GM06990 (cell line): ENCODE results near the gene VWA8.

Experiments used
- DNase-seq: peaks from one replicate; pipeline ENCODE4 v3.0.0-alpha.2; 2011; ENCODE audit not compliant: insufficient read length; ENCODE audit errors: extremely low read depth
- H3K27me3 ChIP-seq: replicated peaks from 2 replicates; pipeline ENCODE4 v1.6.0; 2011; ENCODE audit warnings: low read length; ENCODE audit not compliant: control insufficient read depth, insufficient read depth
- H3K36me3 ChIP-seq: 2 replicates; pipeline ENCODE4 v1.5.1; 2011; ENCODE audit warnings: low read length; ENCODE audit not compliant: control insufficient read depth, insufficient read depth
- H3K4me3 ChIP-seq: replicated peaks from 2 replicates; pipeline ENCODE4 v1.5.1; 2011; ENCODE audit warnings: low read depth, mild to moderate bottlenecking, control low read depth, low read length
- CTCF ChIP-seq: IDR thresholded peaks from 2 replicates; pipeline ENCODE4 v1.5.1; 2011; ENCODE audit warnings: low read length, control low read depth, mild to moderate bottlenecking, inconsistent platforms; ENCODE audit not compliant: insufficient read depth, poor library complexity, severe bottlenecking

VWA8 gene

GRCh38 chr13:41614671-41615527 lies 346.0 kb downstream of the VWA8 start:
- TF ChIP-seq CTCF = no peak
- H3K27me3 ChIP-seq = no peaks in the 10 kb centered on the region
- peaks cover 5% of the 10 kb centered on the region for H3K36me3 ChIP-seq
- no peak for DNase-seq
- H3K4me3 ChIP-seq = no peak overlapping the region

- Histone ChIP-seq H3K4me3 (no peak overlapping the region), H3K27me3 (no peaks in the 10 kb centered on the region), H3K36me3 (peaks cover 5% of the 10 kb centered on the region)
- no peak for DNase-seq
- no peak for TF ChIP-seq CTCF
Observed at GRCh38 chr13:41613984-41614661, 346.8 kb downstream of the VWA8 start.

GRCh38 chr13:41613471-41613870 lies 347.4 kb downstream of the VWA8 start:
- no peaks in the 10 kb centered on the region for H3K27me3 ChIP-seq
- DNase-seq = no peak
- H3K36me3 ChIP-seq = peaks cover 5% of the 10 kb centered on the region
- TF ChIP-seq CTCF = no peak
- no peak overlapping the region for H3K4me3 ChIP-seq

- Histone ChIP-seq H3K36me3 (peaks cover 5% of the 10 kb centered on the region), H3K27me3 (no peaks in the 10 kb centered on the region), H3K4me3 (no peak overlapping the region)
- no peak for TF ChIP-seq CTCF
- DNase-seq = no peak
Observed at GRCh38 chr13:41611385-41611784, 349.5 kb downstream of the VWA8 start.

- H3K36me3 ChIP-seq = peaks cover 5% of the 10 kb centered on the region
- no peak for DNase-seq
Observed at GRCh38 chr13:41610404-41610803, 350.5 kb downstream of the VWA8 start.

More at GRCh38 chr13:41610404-41610803, 350.5 kb downstream of the VWA8 start:
- no peak for TF ChIP-seq CTCF
- Histone ChIP-seq H3K27me3 (no peaks in the 10 kb centered on the region), H3K4me3 (no peak overlapping the region)
